ENCODE measurements around the gene UPF3A. TPM values are rescaled to one million over a fixed set of nuclear protein-coding genes. Genes with fewer than 3 reads are reported as not detected.

The UPF3A gene
- polyA plus RNA-seq, 2 of the 4 experiments (the other 2 are of a cell fraction), result 51.0 to 62.6 TPM

DNA sequence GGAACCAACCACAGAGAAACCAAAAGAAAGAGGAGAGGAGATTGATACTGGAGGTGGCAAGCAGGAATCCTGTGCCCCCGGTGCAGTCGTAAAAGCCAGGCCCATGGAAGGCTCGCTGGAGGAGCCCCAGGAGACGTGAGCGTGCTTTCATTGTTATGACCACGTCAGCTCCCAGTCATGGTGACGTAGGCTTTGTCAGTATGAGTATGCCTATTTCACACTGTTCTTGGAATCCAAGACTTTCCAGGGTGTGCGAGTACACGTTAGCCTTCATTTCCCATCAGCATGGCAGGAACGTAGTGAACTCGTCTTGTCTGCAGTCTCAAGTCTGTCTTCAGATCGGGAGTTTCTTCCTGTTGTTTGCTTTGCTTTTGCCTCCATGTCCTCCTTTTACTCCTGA, 17.5 kb downstream of the UPF3A start:
- ATAC-seq (no peak), FAIRE-seq (no peak), DNase-seq (ENCODE audit: low read depth in 1 of 2, low spot score in 1 of 2) (no peak)
- Histone ChIP-seq H3K27ac (no peak overlapping the region), H3K4me1 (no peaks in the 10 kb centered on the region), H3K4me2 (no peak overlapping the region), H3K9me3 (no peaks in the 10 kb centered on the region), H3K4me3 (no peak overlapping the region)
- CTCF ChIA-PET, result interaction anchor here (0.7 kb wide), 1 partner anchor 9 kb away, joined by 3 read pairs; no protein-coding TSS in a partner anchor
- WGBS (ENCODE audit: missing lambda C conversion rate), result 85% methylated on average over 12 of the region's 12 CpGs
- POLR2A ChIA-PET, result no interaction called here
- no peak for TF ChIP-seq RAD21 (conservative IDR thresholded peaks at IDR 0.05 in 1 of 2, IDR thresholded peaks at IDR 0.05 in 1 of 2)
- no peak for TF ChIP-seq REST (IDR thresholded peaks at IDR 0.05)
- TF ChIP-seq EP300 (IDR thresholded peaks at IDR 0.05), result no peak
- TF ChIP-seq MAFK (IDR thresholded peaks at IDR 0.05; ENCODE audit: partially characterized antibody), result no peak
- TF ChIP-seq NPAS2 (CRISPR knock-in tag; IDR thresholded peaks at IDR 0.05; ENCODE audit: borderline replicate concordance), result no peak
- TF ChIP-seq TP53 (CRISPR knock-in tag; IDR thresholded peaks at IDR 0.05), result no peak
- no peak for TF ChIP-seq PHF8 (IDR thresholded peaks at IDR 0.05; ENCODE audit: borderline replicate concordance, low read depth)
- TF ChIP-seq ESRRA (IDR thresholded peaks at IDR 0.05; ENCODE audit: borderline replicate concordance, low read length), result no peak
- no peak for TF ChIP-seq ELK1 (IDR thresholded peaks at IDR 0.05; ENCODE audit: low read depth, low read length)
- no peak for TF ChIP-seq HMGXB4 (CRISPR knock-in tag; IDR thresholded peaks at IDR 0.05; ENCODE audit: borderline replicate concordance)
- no peak for TF ChIP-seq POLR2A (IDR thresholded peaks at IDR 0.05; ENCODE audit: low read length)

- TF ChIP-seq FOXS1 (CRISPR knock-in tag; IDR thresholded peaks at IDR 0.05) (no peak), EHF (CRISPR knock-in tag; IDR thresholded peaks at IDR 0.05) (no peak), HEYL (CRISPR knock-in tag; IDR thresholded peaks at IDR 0.05) (no peak), CHD4 (IDR thresholded peaks at IDR 0.05; ENCODE audit: borderline replicate concordance) (no peak), ZC3H11A (IDR thresholded peaks at IDR 0.05) (no peak), CEBPB (IDR thresholded peaks at IDR 0.05) (no peak), JUN (IDR thresholded peaks at IDR 0.05) (no peak), NFE2L2 (conservative IDR thresholded peaks at IDR 0.05; ENCODE audit: low read length) (no peak), KDM1A (IDR thresholded peaks at IDR 0.05; ENCODE audit: low read depth) (no peak), HOXA7 (CRISPR knock-in tag; IDR thresholded peaks at IDR 0.05) (no peak), HES2 (IDR thresholded peaks at IDR 0.05) (no peak)
- TF ChIP-seq, protein P1, sequence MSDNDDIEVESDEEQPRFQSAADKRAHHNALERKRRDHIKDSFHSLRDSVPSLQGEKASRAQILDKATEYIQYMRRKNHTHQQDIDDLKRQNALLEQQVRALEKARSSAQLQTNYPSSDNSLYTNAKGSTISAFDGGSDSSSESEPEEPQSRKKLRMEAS (IDR thresholded peaks at IDR 0.05), result no peak
- TF ChIP-seq, protein P2, sequence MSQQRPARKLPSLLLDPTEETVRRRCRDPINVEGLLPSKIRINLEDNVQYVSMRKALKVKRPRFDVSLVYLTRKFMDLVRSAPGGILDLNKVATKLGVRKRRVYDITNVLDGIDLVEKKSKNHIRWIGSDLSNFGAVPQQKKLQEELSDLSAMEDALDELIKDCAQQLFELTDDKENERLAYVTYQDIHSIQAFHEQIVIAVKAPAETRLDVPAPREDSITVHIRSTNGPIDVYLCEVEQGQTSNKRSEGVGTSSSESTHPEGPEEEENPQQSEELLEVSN (IDR thresholded peaks at IDR 0.05; ENCODE audit: borderline replicate concordance, low read depth), result no peak
- 95% methylated on average over 11 of the region's 12 CpGs for WGBS (ENCODE audit: missing lambda C conversion rate)
- ATAC-seq (no peak), FAIRE-seq (no peak), DNase-seq (ENCODE audit: low read depth in 1 of 2, low spot score in 1 of 2) (no peak)
- CTCF ChIA-PET, result no interaction called here
- H3K4me1 ChIP-seq, result no peaks in the 10 kb centered on the region
- H3K27ac ChIP-seq, result no peak overlapping the region
- no peak overlapping the region for H3K4me2 ChIP-seq
- POLR2A ChIA-PET, result no interaction called here
- H3K4me3 ChIP-seq, result no peak overlapping the region
- no peaks in the 10 kb centered on the region for H3K9me3 ChIP-seq
These were observed 18.4 kb downstream of the UPF3A start for GRCh38 chr13:114299604-114300305.

All from A549 (cell line).